HG02870 (cell line): ENCODE measurements around the gene SNED1.

Experiments used
- ATAC-seq: cut with Tn5 transposase; IDR thresholded peaks from one replicate; pipeline ENCODE4 v1.9.1; 2021; ENCODE audit warnings: mild to moderate bottlenecking, moderate library complexity; ENCODE audit not compliant: unreplicated experiment

SNED1 gene

DNA sequence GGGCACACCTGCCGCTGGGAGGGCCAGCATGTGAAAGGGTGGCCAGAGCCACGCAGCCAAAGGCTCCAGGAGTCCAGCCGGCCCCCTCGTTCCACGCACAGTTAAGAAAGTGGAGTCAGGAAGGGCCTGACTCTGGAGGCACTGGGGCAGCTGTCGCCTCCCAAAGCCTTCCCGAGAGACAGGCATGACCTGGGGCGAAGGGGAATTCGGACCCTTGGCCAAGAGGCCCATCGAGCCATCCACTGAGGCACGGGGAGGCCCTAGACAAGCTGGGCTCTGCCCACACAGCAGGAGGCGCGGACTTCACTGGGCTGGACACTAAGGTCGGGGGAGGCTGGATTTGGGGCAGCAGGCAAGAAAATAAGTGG is 38.5 kb upstream of the SNED1 start:
- no peak for ATAC-seq

DNA sequence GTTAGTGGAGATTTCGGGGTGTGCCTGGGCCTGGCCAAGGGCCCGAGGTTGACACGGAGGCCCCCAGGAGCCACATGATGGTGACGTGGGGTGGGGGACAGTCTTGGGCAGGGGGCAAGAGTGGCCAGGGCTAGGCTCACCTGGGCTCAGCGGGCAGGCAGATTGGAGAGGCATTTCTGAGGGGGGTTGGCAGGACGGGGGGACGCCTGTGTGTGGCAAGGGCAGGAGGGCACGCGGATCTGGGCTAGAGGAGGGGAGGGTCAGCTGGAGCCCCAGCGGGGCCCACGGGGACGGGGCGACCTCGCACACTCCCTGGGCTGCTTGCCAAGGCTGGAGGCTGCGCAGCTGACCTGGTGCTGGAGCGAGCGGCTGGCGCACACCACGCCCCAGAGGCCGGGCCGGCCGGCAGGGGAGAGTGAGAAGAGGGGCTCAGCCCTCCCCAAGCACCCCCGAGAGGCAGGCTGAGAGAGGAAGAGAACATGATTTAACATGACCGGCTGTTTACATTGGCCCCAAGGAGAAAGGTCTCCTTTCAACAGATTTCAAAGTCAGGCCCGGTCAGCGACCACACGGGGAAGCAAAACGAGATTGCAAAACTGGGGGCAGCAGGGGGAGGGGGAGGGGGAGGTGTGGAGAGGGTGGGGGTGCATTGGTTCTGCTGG is 38.0 kb upstream of the SNED1 start:
- no peak for ATAC-seq

DNA sequence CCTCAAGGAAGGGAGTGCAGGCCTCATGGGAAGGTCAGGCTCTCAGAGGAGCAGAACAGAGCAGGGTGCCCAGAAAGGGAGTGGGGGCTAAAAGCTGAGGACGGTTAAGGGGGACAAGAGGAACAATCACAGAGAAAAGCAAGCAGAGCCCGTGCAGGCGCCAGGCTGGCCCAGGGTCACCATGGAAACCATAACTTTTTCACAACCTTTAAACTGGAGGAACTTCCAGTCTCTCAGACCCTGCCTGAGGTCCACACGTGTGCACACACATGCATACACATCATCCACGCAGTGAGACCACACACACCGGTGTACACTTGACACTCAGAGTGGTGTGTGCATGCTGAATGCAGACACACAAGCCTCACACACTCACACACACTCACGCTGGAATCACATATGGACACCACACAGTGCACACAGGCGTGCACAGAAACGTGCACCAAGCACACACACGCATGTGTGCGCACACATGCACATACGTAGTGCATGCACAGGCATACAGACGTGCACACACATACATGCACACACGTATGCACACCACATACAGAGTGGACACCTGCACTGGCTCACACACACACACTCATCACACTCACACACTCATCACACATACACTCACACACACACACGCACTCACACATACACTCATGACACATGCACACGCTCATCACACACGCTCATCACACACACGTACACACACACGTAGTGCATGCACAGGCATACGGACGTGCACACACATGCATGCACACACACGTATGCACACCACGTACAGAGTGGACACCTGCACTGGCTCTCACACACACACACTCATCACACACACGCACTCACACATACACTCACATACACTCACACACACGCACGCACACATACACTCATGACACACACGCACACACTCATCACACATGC is 37.2 kb upstream of the SNED1 start:
- no peak for ATAC-seq

DNA sequence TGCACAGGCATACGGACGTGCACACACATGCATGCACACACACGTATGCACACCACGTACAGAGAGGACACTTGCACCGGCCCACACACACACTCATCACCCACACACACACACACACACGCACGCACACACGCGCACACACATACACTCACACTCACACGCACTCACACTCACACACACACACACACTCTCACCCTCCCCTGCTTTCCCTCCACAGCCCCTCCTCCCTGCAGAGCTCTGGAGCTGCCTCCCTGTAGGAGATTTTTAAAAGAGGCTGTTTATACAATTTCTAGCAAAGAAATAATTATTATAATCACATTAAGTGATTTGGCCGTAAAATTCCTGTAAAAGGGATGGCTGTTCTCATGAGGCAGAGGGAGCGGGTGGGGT is 36.5 kb upstream of the SNED1 start:
- ATAC-seq = no peak

DNA sequence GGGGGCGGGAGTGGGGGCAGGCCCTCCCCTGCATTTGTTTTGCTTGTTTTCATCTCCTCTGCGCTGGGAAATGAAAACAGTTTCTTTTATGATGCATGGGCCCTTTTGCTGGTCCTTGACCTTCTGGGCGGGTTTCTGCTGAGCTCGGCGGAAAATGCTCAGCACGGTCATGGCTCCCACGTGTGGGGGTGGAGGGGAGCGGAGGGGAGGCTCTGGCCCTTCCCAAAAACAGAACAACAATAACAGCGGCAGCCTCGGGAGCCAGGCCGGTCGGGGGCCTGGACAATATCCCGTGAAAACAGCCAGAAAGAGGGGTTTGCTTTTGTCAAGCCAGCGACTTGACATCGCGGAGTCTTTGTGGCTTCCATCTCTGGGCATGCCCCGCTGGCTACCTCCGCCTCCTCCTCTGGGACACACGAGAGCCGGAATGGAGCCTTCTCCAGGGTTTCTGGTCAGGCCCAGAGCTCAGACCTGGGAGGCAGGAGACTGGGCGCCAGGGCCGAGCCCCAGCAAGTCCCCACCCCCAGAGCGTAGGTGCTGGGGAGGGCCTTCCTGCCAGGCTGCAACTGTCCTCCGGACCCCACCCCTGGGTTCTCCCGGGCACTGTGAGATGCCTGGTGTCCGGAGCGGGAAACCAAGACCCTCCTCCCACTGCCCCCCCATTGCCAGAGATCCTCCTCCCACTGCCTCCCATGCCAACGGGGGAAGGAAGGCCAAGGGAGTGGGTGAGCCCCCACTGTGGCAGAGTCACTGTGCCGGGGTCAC is 35.9 kb upstream of the SNED1 start:
- no peak for ATAC-seq

DNA sequence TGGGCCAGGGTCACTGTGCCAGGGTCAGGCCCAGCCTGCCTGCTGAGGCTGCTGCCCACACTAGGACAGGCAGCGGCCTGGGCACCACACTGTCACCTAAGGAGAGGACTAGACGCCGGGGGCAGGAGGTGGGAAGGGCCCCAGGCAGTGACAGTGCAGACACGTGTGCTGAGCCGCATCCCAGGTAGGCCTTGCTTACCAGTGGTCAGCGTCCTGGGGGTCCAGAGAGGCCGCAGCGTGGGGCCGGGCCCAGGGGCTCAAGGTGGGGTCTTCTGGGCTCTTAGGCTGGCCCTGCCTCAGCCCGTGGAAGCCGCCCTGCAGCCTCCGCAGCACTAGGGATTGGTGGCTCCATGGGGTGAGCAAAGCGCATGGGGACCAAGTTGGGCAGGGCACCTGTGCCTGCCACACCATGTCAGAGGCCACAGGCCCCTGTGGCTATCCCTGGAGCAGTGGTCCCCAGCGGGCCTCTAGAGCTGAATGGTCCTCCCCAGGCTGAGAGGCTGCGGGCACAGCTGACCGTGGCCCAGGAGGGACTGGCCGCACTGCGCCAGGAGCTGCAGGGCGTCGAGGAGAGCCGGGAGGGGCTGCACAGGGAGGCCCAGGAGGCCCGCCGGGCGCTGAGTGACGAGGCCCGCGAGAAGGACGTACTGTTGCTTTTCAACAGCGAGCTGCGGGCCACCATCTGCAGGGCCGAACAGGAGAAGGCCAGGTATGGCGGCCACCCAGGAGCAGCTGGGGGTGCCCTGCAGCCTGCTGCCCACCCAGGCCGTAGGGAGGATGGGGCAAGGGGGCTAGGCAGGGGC is 35.2 kb upstream of the SNED1 start:
- no peak for ATAC-seq

DNA sequence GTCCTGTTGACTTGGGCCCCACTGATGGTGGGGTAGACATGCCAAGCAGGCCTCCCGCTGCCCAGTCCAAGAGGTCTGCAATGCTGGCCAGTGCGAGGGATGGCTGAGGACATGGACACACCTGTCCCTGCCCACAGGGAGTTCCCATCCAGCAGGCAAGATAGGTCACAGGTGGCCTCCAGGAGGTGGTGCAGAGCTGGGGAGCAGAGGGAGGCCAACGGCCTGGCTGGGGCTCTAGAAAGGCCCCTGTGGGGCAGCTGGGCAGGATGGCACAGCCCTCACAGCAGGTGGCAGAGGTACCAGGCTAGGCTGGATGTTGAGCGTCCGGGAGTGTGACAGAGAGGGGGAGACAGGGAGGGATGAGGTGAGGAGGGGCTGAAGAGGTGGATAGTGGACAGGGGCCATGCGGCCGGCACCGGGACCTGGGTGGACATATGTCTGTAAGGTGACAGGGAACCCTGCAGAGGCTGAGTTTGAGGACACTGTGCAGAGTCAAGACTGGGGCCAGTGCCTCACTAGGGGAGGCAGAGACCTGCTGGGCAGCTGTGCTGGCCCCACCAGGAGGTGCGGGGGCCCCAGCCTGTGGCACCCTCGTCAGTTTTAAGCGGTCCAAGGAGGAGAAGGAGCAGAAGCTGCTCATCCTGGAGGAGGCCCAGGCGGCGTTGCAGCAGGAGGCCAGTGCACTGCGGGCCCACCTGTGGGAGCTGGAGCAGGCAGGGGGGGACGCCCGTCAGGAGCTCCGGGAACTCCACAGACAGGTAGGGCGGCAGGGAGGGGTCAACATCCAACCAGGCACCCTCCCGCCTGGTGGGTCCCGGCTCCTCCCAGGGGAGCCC is 34.3 kb upstream of the SNED1 start:
- no peak for ATAC-seq

DNA sequence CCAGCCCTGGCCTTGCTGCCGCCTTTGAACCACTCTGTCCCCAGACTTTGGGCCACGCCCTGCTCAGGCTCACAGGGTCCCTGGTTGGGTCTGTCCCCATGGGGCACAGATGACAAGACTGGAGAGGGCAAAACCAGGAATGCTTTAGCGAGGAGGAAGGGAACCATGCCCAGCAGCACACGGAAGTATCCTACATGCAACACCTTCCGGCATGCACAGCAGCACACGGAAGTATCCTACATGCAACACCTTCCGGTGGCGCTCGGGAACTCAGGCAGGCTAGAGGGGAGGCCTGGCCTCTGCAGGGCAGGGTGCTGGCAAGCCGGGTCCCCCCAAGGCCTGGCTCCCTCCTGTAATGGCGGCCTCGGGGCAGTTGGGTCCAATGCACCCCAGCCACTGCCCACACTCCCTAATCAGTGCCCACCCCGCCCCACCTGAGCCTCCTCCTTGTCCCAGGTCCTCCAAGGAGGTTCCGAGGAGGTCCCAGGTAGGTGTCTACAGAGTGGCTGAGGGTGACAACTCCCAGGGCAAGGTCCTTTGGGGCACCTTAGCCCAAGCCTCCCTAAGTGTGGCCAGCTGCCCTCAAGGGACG is 33.6 kb upstream of the SNED1 start:
- no peak for ATAC-seq

DNA sequence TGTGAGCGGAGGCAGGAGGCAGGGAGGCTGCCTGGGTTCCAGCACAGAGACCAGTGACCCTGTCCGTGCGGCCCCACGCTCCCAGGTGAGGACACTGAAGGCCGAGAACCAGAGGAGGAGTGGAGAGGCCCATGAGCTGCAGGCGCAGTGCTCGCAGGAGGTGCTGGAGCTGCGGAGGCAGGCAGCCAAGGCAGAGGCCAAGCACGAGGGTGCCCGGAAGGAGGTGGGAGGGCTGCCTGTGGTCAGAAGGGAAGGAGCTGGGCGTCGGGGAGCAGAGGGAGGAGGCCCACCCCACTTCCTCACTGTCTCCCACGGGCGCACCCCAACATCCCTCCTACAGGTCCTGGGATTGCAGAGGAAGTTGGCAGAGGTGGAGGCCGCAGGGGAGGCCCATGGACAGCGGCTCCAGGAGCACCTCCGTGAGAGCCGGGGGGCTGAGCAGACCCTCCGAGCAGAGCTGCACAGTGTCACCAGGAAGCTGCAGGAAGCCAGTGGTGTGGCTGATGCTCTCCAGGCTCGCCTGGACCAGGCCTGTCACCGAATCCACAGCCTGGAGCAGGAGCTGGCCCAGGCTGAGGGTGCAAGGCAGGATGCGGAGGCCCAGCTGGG is 33.0 kb upstream of the SNED1 start:
- ATAC-seq = no peak

DNA sequence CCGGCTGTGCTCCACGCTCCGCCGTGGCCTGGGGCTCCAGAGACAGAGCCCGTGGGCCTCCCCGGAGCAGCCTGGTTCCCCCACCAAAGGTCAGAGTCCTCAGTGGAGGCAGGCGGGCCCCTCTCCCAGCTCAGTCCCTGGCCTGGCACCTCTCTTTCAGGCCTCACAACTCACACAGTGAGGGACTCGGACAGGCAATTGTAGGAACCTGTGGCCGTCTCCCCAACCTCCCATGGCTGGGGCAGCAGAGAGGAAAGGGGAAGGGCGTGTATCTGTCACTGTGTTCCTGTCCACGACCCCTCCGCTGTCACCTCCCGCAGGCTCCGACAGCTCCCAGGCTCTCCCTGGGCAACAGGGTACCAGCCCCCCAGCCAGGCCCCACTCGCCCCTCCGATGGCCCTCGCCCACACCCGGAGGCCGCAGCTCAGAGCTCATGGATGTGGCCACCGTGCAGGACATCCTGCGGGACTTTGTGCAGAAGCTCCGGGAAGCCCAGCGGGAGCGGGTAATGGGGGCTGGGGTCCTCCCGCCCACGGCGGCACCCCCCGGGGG is 32.4 kb upstream of the SNED1 start:
- ATAC-seq = no peak

DNA sequence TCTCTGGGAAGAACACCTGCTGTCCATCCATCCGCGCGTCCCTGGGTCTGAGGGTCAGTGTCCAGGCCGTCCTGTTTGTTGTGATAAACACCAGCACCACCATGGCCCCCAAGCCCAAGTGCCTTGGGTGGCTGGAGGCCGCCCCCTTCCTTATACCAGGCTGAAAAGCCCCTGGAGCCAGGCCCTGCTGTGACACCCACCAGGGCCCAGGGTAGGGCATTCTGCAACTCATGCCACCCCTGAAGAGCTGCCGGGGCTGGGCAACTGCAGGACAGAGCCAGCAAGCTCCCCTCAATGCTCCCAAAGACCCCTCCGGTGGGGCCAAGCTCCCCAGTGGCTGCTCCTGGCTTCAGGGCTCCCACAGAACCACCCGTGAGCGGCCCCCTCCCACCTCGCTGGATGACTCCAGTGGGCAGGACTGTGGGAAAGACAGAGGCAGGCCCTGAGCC is 31.9 kb upstream of the SNED1 start:
- ATAC-seq = no peak

DNA sequence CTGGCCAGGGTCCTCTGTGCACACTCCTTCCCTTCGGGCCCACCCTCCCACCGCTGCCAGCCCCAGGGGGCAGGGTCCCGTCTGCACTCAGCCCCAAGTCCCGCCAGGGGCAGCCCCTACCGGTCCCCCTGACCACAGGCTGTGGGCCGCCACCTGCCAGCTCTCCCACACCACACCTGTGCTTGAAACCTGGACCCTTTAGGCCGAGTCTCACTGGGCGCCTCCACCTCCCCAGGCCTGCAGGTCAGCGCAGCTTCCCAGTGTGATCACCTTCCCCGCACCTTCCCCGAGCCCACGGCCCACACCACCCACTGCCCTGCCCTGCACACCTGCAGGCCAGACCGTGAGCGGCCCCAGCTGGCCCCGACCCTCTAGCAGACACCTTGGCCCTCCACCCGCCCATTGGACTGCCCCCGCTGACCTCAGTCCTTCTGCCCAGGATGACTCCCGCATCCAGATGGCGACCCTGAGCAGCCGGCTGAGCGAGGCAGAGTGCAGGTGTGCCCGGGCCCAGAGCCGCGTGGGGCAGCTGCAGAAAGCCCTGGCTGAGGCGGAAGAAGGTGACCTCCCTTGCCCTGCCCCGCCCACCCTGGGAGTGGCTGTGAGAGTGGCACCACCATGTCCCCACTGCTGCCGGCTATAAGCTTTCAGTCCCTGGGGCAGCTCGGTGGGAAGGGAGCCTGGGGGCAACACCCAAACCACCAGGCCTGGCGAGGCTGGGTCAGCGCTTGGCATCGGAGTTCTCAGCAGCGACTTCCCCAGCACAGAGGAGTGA is 31.3 kb upstream of the SNED1 start:
- no peak for ATAC-seq

DNA sequence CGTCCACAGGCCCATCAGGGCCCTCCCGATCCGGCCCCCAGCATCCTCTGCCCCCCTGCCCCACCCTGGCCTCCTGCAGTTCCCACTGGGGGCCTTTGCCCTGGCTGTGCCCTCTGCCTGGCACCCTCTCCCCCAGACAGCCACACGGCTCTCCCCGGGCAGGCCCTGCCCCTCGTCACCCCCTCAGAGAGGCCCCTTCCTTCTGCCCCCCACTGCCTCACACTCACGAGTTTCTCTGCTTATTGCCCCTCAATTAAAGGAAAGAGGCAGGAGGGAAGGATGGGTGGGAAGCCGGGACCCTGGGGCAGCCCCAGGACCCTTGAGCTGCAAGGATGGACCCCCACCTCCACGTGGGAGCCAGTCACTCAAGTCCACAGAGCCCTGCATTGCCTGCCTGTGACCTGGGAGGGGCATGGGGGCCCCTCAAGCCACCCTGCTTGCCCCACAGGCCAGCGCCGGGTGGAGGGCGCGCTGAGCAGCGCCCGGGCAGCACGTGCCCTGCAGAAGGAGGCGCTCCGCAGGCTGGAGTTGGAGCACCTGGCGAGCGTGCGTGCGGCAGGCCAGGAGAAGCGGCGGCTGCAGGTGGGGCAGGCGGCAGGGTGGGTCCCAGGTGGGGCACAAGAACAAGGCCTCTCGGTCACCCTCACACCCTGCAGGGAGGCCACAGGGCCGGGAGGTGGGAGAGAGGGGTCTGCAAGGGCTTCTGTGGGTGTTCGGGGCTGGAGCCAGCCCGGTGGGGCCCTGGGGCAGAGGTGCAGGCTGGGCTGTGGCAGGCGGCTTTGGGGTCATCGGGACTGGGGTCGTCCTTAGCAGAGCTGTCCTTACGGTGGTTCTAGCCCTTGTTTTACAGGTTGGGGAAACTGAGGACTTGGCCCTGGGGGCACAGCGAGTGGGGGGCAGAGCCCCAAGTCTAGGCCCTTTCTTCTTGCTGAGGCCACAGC is 30.5 kb upstream of the SNED1 start:
- ATAC-seq = no peak

DNA sequence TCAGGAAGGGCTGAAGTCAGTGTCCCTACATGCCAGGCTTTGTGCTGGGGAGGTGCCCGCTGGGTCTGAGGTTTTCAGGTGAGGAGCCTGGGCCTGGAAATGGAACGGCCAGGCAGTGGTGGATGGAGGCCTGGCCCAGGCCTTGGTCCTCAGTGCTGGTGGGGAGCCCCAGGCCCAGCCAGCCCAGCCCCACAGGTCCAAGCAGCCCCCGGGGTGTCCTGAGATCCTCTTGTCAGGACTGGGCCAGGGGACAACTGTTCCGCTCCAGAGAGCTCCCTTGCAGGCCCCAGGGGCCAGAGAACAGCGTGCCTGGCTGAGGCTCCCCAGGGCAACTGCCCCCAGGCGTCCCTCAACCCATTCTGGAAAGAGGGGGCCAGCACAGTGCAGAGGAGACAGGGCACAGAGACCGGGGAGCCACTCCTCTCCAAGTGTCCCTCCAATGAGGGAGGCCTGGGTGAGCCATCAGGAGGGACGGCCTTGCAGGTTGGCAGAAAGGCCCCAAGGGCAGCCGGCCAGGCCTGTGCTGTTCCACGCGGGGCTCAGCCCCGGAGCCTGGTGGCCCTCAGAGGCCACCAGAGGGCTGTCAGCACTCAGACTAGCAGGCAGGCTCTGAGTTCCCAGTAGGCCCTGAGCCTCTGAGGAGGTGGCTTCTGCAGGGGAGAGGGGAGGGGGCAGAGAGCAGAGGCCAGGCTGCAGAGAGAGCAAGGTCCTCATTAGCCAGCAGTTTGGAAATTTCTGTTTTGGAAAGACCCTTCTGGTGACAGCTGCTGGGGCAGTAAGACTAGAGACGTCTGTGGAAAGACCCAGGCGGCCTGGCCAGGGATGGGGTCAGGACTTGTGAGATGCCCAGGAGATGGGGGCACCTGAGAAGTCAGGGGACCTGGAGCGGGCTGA is 29.4 kb upstream of the SNED1 start:
- ATAC-seq = no peak

DNA sequence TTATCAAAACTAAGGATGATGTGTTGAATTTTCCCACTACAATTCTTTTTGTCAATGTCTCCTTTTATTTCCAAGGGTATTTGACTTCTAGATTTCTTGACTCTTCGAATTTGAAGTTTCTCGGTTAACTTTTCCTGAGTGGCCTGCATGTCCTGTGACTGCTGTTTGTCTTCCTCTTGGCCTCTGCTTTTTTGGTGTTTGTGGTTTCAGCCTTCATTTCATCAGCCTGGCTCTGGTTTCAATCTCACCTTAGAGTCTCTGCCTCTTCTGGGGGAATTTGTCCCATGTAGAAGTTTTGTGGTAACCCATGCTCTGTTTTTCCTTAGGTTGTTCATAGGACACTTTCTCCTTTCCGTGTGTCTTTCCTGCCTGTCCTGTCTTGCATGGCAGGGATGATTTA is 28.3 kb upstream of the SNED1 start:
- ATAC-seq = no peak

DNA sequence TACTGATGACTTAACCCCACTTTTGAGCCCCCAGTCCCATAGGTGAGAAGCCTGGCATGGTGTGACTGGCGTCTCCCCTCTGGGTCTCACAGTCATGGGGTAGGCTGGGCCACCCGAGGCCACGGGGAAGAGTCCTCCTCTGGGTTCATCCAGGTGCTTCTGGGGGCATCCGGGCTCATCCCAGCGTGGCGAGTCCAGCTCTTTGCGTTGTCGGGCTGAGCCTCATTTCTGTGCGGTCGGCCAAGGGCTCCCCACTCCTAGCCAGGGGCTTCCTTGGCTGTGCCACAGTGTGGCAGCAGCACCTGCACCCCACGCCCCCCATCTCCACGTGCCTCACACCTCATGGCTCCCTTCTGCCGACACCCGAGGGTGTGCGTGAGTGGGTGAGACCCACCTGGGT is 27.6 kb upstream of the SNED1 start:
- no peak for ATAC-seq
